GM21786 (cell line): Measurements from ENCODE around the gene KLHL17.
"Not testable (repeated sequence)": the region's sequence is repeated elsewhere in the genome, so short reads cannot be mapped to it uniquely, and the experiment has no call there.

Experiments used
- ATAC-seq: cut with Tn5 transposase; IDR thresholded peaks from one replicate; pipeline ENCODE4 v1.9.1; 2021; ENCODE audit not compliant: unreplicated experiment

KLHL17 gene

DNA sequence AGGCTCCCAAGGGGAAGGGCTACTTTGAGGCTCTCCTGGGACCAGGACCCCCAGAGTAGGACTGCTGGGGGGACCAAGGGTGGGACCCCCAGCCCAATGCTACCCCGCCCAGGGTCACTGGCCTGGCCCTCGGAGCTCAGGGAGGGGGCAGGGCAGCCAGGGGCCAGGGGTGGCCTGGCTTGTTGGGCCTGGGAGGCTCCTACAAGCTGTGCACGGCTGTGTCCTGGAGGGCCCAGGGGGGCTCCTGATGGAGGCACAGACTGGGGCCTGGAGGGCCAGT lies 37.3 kb downstream of the KLHL17 start:
- ATAC-seq = no peak

- no peak for ATAC-seq
Measured at GRCh38 chr1:997993-998744, 37.8 kb downstream of the KLHL17 start.

DNA sequence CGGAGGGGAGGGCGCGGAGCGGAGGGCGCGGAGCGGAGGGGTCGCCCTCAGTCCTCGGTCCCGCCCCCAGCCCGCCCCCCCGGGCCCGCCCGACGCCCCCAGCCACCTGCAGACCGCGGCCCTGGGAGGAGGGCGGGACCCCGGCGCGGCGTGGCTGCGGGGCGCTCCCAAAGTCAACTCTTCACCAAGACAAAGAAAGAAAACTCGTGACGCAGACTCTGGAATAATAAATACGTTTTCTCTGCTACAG lies 38.3 kb downstream of the KLHL17 start:
- ATAC-seq = no peak

DNA sequence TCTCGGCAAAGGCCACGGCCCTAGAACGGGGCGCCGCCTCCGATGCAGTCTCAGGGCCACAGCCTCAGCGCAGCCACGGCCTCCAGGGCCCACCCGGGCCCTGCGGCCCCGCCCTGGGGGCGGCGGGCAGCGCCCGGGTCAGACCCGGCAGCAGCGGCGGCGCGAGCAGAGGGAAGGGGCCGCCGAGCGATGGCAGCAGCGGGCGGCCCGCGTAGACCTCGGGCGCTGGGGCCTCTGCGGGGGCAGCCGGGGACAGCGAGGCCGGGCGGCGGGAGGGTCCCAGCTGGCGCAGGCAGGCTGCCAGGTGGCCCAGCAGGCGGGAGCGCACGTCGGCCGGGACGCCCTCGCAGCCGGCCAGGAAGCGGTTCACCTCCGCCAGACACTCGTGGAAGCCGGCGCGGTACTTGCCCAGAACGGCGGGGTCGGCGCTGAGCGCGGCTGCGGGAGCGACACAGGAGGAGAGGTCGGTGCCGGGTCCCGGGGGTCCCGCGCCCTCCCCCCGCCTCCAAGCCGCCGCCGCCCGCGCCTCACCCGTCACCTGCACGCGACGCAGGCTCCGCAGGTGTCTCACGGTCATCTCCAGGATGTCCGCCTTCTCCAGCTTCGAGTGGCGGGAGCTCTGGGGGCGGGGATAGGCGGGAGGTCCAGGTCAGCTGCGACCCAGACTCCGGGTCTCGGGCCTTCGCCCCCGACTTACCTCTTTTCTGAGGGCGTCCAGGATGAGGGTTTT lies 38.8 kb downstream of the KLHL17 start:
- ATAC-seq = no peak

DNA sequence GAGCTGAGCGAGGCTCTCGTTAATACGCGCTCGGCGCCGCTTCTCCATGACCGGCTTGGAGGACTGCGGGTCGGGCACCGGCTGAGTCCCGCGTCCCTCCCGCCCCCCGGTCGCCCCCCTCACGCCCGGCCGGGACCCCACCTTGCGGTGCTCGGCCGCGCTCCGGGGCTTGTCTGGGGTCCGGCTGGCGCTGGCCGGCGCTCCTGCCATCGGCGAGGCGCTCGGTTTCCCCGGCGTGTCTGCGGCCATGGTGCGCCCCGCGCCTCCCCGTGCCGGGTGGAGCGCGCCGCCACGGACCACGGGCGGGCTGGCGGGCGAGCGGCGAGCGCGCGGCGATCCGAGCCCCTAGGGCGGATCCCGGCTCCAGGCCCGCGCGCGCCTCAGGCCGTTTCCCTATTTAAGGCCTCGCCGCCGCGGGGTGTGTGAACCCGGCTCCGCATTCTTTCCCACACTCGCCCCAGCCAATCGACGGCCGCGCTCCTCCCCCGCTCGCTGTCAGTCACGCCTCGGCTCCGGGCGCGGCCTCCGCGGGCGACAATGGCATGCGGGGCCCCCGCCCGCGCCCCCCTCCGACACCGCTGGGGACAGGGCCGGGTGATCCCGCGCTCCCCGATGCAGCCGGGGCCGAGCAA lies 39.5 kb downstream of the KLHL17 start, which contains the start of gene HES4:
Gene HES4 (minus strand): TSS at position 373 of the 632 bp plus-strand sequence. CDS start 124 bp downstream, at position 249.
- no peak for ATAC-seq

- ATAC-seq = no peak
Measured at GRCh38 chr1:1000357-1001056, 40.1 kb downstream of the KLHL17 start.

- ATAC-seq = no peak
Measured at GRCh38 chr1:1001057-1001783, 40.8 kb downstream of the KLHL17 start.

DNA sequence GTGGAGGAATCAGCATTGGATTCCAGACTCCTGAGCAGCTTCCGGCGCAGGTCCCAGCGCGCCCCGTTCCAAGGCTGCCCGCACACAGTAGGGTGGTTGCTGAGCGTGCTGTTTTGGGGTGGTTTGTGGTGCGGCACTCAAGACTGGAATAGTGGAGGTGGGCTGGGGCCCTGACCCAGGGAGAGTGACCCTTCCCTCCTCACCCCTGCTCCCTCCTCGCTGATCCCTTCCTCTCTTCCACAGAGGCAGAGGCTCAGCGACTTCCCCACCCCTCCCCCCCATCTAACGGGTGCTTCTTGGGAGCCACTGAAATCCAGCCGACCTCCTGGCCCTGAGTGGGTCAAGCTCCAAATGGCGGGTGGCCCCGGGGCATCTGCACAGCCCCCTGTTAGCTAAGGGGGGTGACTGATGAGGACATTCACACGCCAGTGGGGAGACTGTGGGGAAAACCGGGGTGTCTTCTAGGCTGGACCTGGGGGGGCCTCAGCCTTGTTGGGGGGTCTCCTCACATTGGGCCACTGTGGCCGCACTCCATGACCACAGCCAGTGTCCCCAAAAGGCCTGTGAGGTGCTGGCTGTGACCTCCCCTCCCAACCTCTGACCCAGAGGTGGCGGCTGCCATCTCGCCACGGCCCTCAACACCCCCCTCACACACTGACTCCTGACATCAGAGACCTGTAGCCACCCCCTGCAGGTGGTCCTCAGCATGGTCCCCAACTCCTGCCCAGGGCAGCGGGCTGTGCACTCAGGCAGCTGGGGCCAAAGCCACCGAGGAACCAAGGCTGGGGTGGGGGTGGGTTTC lies 43.4 kb downstream of the KLHL17 start:
- no peak for ATAC-seq

DNA sequence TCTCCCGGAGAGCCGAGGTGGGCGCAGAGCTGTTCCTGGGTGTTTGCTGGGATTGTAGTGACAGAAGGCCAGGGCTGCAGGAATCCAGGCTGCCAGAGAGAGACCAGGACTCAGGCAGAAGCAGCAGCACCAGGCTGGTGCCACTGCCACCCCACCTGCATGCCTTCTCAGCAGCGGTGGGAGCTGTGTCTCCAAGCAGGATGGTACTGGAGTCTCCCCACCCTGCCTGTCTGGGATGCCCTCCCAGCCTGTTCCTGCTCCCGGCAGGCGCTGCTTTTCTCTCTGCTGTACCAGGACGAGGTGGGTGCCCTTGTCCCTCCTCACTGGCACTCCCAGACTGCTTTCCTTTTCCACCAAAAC lies 44.0 kb downstream of the KLHL17 start:
- no peak for ATAC-seq

DNA sequence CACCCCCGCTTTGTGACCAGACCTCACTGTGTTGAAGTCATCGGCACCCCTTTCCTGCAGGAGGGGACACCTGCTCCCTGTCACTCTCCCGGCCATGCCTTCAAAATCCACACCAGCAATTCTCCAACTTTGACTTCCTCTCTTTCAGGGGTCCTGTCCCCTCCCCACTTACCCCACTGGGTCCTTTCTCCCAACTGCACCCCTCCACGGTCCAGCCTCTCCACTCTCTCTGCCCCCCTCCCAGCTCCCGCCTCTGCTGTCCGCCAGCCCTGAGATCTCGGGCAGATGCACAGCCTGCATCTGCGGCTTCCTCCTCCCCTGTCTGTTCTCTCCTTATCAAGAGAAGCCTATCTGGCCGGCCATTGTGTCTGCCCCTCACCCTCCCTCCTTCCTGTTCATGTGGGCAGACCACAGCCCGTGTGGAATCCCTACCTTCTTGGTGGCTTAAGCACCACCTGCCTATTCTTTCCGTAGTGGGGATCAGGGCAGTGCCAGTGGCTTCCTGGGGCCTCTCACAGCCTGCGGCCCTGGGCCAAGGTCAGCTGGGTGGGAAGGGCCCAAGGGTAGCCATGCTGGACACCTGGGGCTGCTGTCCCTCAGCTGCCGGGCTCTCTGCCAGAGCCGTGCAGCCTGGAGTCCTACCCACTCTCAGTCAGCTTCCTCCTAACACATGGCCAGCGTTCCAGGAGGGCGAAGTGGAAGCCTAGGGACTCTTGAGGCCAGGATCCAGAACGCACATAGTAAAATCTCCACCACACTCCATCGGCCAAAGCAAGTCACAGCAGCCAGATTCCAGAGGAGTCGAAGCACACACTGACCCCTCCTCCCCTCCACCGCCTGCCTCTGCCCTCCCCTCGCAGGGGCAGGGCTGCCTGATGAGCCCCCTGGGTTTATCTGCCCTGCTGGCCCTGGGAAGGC lies 44.7 kb downstream of the KLHL17 start:
- ATAC-seq = no peak

DNA sequence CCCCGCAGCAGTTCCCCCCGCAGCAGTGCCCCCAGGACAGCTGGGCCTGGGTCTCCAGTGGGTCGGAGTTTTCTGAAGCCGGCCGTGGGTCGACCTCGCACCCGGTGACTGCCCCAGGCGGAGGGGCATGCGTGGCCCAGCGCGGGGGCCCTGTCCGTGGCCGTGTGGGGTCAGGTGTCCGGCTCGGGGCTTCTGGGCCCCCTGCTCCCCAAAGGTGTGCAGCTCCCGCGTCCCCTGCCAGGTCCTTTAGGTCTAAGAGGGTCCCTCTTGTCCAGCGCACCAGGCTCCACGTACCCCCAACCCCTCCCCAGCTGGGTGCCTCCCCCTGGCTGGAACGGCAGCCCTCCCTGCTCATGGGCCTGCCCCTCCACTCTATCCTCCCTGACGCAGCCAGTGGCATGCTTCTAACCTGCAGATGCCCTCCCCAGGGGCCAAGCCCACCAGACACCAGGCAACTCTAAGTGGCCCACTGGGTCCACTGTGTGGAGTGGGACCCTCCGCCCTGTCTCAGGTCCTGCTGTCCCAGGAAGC lies 45.5 kb downstream of the KLHL17 start:
- no peak for ATAC-seq

DNA sequence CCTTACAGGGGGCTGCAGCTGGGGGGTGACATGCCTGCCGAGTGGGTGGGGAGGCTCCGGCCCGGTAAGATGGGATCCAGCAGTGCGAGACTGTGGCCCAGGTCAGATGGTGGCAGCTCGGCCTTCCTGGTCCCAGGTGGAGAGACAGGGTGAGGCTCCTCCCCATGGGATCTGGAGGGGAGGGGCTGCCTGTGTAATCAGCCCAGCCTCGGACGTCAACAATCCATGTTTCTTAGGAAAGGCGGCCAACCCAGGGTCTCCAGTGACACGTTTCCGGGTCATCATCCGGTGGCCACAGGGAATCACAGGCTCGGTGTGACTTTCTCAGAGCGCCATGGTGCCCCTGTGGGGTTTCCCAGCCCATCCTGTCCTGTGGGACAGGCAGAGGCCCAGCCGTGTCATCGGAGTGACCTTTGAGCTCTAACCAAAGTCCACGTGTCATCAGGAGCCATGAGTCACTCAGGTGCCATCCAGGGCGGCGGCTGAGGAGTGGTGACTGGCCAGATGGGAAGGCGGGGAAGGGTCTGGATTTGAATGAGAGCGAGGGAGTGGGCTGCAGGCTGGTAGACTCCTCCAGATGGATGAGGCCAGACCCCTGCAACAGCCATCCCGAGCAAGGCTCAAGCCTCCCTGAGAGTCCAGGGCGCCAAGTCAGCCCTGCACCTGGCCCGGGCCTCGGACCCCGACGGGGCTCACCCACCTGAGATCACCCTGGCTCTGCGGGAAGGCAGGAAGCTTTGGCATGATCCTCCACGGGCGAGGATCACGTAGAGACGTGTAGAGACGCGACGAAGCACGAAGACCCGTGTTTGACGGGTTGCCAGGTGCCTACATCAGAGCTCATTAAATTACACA lies 46.1 kb downstream of the KLHL17 start:
- ATAC-seq = no peak

- not testable (repeated sequence) for ATAC-seq
Measured at GRCh38 chr1:1010131-1010530, 49.7 kb downstream of the KLHL17 start.

DNA sequence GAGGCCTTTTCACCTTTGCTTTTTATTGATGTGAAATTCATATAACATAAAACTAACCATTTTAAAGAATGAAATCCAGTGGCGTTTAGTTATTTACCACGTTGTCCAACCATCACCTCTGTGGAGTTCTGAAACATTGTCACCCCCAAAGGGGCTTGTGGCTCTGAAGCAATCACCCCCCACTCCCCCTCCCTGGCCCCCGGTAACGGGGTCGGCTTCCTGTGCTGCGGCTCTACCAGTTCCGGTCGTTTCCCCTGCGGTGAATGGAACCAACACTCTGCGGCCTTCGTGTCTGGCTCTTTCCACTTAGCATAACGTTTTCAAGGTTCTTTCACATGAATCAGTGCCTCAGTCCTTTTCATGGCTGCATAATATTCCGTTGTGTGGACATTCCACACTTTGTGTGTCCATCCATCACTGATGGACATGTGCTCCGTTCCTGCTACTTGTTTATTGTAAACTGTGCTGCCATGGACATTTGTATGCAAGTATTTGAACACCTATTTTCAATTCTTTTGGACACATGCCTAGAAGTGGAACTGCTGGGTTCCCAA lies 51.1 kb downstream of the KLHL17 start:
- ATAC-seq = no peak

GRCh38 chr1:1012736-1013104 lies 52.3 kb downstream of the KLHL17 start:
- not testable (repeated sequence) for ATAC-seq

DNA sequence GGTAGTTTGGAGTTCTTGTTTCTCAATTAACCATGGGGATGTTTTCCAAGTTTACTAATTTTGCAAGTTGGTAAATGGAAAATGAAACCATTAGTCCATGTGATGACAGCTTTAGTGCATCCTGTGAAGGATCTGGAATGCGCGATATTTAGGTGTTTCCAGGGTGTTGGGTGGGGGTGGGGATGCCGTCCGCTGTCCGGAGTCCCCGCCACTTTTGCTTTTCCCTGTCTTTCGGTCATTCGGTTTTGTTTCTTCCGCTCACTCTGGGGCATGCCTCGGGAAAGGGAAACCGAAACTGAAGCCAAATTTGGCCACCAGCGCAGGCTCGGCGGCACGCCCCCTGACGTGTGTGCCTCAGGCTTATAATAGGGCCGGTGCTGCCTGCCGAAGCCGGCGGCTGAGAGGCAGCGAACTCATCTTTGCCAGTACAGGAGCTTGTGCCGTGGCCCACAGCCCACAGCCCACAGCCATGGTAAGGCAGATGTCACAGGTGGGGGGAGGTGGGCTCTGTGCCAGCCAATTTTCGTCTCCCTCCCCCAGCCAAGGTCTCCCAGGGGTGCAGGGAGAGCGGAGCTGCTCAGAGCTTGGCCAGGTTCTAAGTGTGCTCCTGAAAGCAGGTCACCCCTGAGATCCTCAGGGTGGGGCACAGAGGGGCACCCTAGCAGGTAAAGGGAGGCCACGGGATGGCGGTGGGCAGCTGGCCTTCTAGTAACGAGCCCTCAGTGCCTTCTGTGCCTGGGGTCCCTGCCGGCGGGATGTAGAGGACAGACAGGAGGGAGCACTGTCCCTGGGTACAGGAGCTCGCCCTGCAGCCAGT lies 52.9 kb downstream of the KLHL17 start, which contains the start of gene ISG15:
Gene ISG15 (plus strand): TSS at position 393 of the 817 bp plus-strand sequence. CDS start 77 bp downstream, at position 470.
- ATAC-seq = peak; percentile 89
